Subcutaneous abdominal adipose tissue (tissue), 5 donors: ENCODE data around the gene BAIAP3.
"Not testable (repeated sequence)": the region's sequence is repeated elsewhere in the genome, so short reads cannot be mapped to it uniquely, and the experiment has no call there.

Experiments
- H3K27ac ChIP-seq: one replicate; pipeline ENCODE4 v1.7.0; 2013; ENCODE audit warnings: low read depth, mild to moderate bottlenecking, inconsistent platforms, low read length, moderate library complexity
- H3K27me3 ChIP-seq, 5 donors: one replicate each; pipeline ENCODE4 v1.7.0; 2013; ENCODE audit warnings: low read length in 5 of 5, inconsistent platforms in 1 of 5; ENCODE audit not compliant: control insufficient read depth in 5 of 5, insufficient read depth in 4 of 5
- H3K36me3 ChIP-seq, 5 donors: one replicate each; pipeline ENCODE4 v1.7.0; 2013; ENCODE audit warnings: low read length in 5 of 5; ENCODE audit not compliant: control insufficient read depth in 5 of 5, insufficient read depth in 5 of 5
- H3K4me1 ChIP-seq, 5 donors: one replicate each; pipeline ENCODE4 v1.7.0; 2013; ENCODE audit warnings: low read length in 5 of 5, mild to moderate bottlenecking in 3 of 5, moderate library complexity in 1 of 5; ENCODE audit not compliant: control insufficient read depth in 5 of 5, insufficient read depth in 5 of 5
- H3K4me3 ChIP-seq, 5 donors: one replicate each; pipeline ENCODE4 v1.7.0; 2013; ENCODE audit warnings: low read length in 5 of 5, low read depth in 1 of 5
- H3K9ac ChIP-seq, 5 donors: one replicate each; pipeline ENCODE4 v1.7.0; 2013; ENCODE audit warnings: low read length in 5 of 5, mild to moderate bottlenecking in 4 of 5, moderate library complexity in 3 of 5
- H3K9me3 ChIP-seq, 5 donors: one replicate each; pipeline ENCODE4 v1.7.0; 2013; ENCODE audit warnings: low read length in 5 of 5; ENCODE audit not compliant: control insufficient read depth in 5 of 5
- donor health status: healthy.
- donor health status: healthy.
- donor health status: healthy.
- donor health status: healthy.
- donor health status: healthy.

The BAIAP3 gene

DNA sequence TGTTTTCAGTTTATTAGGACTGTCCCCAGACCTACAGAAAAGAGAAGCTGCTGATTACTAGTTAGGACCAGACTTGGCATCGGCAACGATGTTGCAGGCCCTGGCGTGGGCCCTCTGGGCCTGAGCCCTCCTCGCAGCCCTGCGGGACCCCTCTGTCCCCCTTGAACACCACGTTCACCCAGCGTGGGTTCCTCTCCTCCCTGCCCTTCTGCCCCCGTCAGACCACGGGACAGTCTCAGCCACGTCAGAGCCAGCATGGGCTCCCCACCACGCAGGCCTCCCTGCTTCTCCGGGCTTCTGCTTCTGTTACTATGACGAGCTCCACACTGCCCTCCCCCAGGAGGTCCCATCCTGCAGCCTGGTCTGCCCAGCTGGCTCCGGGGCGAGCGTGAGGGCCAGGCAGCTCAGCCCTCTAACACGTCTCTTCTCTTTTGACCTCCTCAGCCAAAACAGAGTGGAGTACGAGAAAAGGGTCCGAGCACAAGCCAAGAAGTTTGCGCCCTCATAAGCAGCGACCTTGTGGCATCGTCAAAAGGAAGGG, 9.1 kb upstream of the BAIAP3 start:
- Histone ChIP-seq H3K27ac (no peak overlapping the region), H3K27me3 (no peaks in the 10 kb centered on the region), H3K4me3 (no peak overlapping the region), H3K9ac (no peak overlapping the region), H3K4me1 (peaks cover 0 to 8% (median 1%) of the 10 kb centered on the region in 5 donors), H3K36me3 (peaks cover 0 to 60% (median 54%) of the 10 kb centered on the region in 5 donors), H3K9me3 (no peaks in the 10 kb centered on the region)

DNA sequence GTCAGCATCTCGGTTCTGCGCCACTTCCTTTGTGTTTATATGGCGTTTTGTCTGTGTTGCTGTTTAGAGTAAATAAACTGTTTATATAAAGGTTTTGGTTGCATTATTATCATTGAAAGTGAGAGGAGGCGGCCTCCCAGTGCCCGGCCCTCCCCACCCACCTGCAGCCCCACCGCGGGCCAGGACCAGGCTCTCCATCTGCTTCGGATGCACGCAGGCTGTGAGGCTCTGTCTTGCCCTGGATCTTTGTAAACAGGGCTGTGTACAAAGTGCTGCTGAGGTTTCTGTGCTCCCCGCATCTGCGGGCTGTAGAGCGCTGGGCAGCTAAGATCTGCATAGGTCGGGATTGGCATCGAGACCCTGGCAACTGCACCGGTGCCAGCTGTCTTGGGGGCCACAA, 8.2 kb upstream of the BAIAP3 start:
- peaks cover 0 to 51% (median 45%) of the 10 kb centered on the region in 5 donors for H3K36me3 ChIP-seq
- H3K27ac ChIP-seq: no peak overlapping the region

DNA sequence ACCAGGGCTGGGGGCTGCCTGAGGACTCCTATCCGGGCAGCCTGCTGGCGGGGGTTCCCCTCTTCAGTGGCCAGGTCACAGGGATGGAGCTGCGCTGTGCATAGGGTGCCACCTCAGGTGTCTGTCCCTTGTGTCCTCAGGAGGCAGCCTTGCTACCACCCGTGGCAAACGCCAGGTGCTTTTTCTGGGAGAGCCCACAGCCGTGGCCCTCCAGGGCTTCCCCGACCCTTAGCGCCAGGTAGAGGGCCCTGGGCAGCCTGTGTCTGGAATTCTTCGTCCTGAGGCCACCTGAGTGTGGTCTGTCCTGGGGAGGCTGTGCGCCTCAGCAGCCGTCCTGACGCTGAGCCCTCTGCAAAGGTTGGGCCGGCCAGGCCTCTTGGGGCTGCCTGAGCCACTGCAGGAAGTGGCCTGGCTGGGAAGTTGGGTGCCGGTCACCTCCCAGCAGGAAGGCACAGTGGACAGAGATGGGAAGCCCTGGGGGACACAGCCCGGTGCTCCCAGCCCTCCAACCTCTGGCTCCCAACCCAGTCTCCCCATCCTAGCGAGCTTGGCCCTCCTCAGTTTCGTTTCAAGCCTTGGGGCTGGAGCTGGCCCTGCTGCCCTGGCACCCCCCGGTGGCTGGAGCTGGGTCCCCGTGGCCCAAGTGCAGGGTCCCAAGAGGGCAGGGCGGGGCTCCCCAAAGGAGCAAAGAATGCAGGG, 7.6 kb upstream of the BAIAP3 start:
- Histone ChIP-seq H3K27ac (no peak overlapping the region), H3K4me3 (no peak overlapping the region), H3K4me1 (peaks cover 0 to 9% (median 1%) of the 10 kb centered on the region in 5 donors), H3K36me3 (peaks cover 0 to 45% (median 40%) of the 10 kb centered on the region in 5 donors), H3K9ac (no peak overlapping the region), H3K9me3 (peaks cover 0 to 7% (median 3%) of the 10 kb centered on the region in 5 donors), H3K27me3 (no peaks in the 10 kb centered on the region)

More for the DNA sequence above, 8.2 kb upstream of the BAIAP3 start:
- Histone ChIP-seq H3K4me1 (peaks cover 0 to 8% (median 1%) of the 10 kb centered on the region in 5 donors), H3K9me3 (peaks cover 0 to 3% (median under 1%) of the 10 kb centered on the region in 5 donors), H3K4me3 (no peak overlapping the region), H3K9ac (no peak overlapping the region), H3K27me3 (no peaks in the 10 kb centered on the region)

DNA sequence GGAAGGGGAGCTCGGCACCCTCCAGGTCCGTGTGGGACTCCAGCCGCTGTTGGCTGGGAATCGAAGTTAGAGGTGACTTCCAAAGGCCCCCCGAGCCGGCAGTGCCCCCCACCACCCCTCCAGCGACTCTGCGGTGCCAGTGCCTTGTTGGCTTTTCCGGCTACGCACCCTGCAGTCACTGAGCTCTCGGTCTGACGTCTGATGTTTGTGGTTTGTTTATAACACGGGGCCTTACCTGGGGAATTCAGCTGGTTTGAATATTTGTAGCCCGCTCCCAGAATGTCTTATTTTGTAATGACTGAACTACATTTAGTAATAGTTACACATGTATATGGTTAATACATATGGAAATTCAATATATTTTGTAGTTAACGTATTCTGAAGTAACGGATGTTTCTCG, 7.1 kb upstream of the BAIAP3 start:
- Histone ChIP-seq H3K27ac (no peak overlapping the region), H3K36me3 (peaks cover 0 to 39% (median 35%) of the 10 kb centered on the region in 5 donors), H3K9me3 (peaks cover 0 to 7% (median 3%) of the 10 kb centered on the region in 5 donors), H3K4me1 (peaks cover 1 to 14% (median 4%) of the 10 kb centered on the region in 5 donors), H3K4me3 (no peak overlapping the region), H3K9ac (no peak overlapping the region), H3K27me3 (peaks cover 0 to 3% (median 0%) of the 10 kb centered on the region in 5 donors)

DNA sequence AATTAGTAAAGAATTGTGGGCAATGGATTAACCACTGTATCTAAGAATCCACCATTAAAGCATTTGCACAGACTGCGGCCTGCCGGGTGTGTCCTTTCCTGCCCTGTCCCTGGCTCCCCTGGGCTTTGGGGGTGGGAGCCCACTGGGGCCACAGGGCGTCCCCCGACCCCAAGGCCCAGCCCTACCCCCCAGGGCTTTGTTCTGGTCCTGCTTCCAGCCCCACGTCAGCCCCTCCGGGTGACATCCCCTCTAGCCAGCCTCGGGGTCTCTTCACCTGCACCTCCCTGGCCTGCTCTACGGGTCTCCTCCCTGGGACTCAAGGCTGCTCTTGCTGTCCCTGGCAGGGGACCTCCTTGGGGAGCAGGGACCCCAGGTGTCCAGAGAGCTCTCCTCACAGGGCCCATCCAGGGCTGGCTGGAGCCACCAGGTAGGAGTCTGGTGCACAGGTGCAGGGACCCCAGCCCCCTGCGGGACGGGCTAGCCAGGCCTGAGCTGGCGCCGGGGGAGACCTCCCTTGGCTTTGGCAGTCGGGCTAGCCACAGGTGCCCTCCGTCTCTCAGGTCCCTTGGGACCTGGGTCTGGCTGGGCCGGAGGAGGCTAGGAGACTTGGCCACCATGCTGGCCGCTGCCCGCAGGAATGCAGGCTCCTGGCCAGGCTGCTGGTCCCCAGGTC, 6.4 kb upstream of the BAIAP3 start:
- H3K36me3 ChIP-seq: peaks cover 0 to 32% (median 30%) of the 10 kb centered on the region in 5 donors
- H3K4me3 ChIP-seq: no peak overlapping the region
- H3K9me3 ChIP-seq: peaks cover 0 to 7% (median 3%) of the 10 kb centered on the region in 5 donors
- peaks cover 1 to 21% (median 9%) of the 10 kb centered on the region in 5 donors for H3K4me1 ChIP-seq
- H3K27ac ChIP-seq: no peak overlapping the region
- H3K27me3 ChIP-seq: peaks cover 4 to 9% (median 7%) of the 10 kb centered on the region in 5 donors
- H3K9ac ChIP-seq: no peak overlapping the region

DNA sequence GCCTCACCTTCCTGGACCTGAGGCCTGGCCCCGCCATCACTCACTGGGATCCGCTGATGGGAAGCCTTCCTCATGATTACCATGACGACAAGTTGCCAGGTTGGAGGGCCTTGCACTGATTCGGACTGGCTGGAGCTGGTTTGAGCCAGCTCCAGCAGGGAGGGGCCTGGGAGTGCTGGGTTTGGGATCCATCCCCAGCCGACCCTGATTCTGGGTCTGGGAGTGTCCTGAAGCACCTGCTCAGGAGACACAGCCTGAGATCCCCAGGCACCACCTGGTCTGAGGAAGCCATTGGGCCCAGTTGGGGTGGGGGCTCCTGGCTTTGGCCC, 5.9 kb upstream of the BAIAP3 start:
- no peak overlapping the region for H3K27ac ChIP-seq
- H3K9ac ChIP-seq: no peak overlapping the region
- H3K4me1 ChIP-seq: peaks cover 1 to 26% (median 13%) of the 10 kb centered on the region in 5 donors
- peaks cover 0 to 7% (median 3%) of the 10 kb centered on the region in 5 donors for H3K9me3 ChIP-seq
- no peak overlapping the region for H3K4me3 ChIP-seq
- peaks cover 8 to 13% (median 12%) of the 10 kb centered on the region in 5 donors for H3K27me3 ChIP-seq
- peaks cover 0 to 31% (median 27%) of the 10 kb centered on the region in 5 donors for H3K36me3 ChIP-seq

DNA sequence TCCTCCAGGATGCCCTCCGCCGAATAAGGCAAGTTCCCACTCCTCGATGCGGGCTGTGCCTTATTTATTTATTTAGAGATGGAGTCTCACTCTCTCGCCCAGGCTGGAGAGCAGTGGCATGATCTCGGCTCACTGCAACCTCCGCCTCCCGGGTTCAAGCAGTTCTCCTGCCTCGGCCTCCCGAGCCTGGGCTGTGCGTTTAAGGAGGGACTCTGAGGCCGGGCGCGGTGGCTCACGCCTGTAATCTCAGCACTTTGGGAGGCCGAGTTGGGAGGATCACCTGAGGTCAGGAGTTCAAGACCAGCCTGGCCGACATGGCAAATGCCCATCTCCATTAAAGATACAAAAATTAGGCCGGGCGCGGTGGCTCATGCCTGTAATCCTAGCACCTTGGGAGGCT, 5.3 kb upstream of the BAIAP3 start:
- not testable (repeated sequence) for H3K4me3 ChIP-seq, H3K9ac ChIP-seq, H3K27ac ChIP-seq, H3K9me3 ChIP-seq
- Histone ChIP-seq H3K27me3 (peaks cover 13 to 18% (median 15%) of the 10 kb centered on the region in 5 donors), H3K36me3 (peaks cover 0 to 29% (median 26%) of the 10 kb centered on the region in 5 donors), H3K4me1 (peaks cover 1 to 32% (median 19%) of the 10 kb centered on the region in 5 donors)

DNA sequence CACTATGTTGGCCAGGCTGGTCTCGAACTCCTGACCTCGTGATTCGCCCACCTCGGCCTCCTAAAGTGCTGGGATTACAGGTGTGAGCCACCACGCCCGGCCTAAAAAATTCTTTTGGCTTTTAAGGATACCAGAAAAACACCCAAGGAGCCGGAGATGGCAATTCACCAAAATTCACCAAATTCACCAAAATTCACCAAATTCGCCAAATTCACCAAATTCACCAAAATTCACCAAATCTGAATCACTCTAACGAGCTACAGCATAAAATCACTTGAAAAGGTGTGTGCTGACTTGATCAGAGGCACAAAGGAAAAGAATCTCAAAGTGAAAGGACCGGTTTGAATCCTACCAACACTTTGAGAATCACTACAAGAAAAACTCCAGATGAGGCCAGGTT, 4.5 kb upstream of the BAIAP3 start:
- not testable (repeated sequence) for H3K9me3 ChIP-seq, H3K9ac ChIP-seq, H3K4me3 ChIP-seq, H3K27ac ChIP-seq
- Histone ChIP-seq H3K27me3 (peaks cover 14 to 21% (median 16%) of the 10 kb centered on the region in 5 donors), H3K4me1 (peaks cover 1 to 39% (median 24%) of the 10 kb centered on the region in 5 donors), H3K36me3 (peaks cover 0 to 20% (median 18%) of the 10 kb centered on the region in 5 donors)

DNA sequence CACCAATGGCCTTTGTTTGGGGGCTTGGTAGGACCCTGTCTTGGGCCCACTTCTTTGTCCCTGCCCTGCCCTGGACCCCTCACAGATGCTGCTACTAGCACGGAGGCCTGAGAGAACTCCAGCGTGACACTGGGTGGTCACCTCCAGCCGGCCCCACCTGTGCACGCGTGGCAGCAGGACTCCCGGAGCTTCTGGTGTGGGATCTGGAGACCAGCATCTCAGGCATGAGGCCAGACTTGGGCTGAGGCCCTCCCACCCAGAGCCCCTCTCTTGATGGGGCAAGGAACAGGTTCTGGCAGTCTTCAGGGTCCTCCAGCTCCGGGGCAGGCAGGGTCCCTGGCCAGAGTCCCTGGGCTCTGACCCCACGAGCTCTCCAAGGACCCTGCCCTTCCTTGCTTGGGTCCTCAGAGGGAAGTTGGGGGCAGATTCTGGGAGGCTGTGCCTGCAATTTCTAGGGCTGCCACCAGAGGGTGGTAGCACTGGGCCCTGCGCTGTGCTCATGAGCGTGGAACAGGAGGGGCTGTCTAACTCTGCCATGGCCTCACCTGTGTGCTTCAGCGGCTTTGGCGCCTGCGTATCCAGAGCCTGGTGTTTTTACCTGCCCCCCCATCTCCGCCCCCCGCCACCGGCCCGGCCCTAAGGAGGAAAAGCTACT, 3.1 kb upstream of the BAIAP3 start:
- H3K36me3 ChIP-seq: peaks cover 0 to 6% (median 4%) of the 10 kb centered on the region in 5 donors
- H3K4me3 ChIP-seq: no peak overlapping the region
- peaks cover 1 to 46% (median 30%) of the 10 kb centered on the region in 5 donors for H3K4me1 ChIP-seq
- no peak overlapping the region for H3K9ac ChIP-seq
- H3K9me3 ChIP-seq: peaks cover 0 to 7% (median 3%) of the 10 kb centered on the region in 5 donors
- peaks cover 24 to 35% (median 28%) of the 10 kb centered on the region in 5 donors for H3K27me3 ChIP-seq
- no peak overlapping the region for H3K27ac ChIP-seq
